Cardiac muscle cell (in vitro differentiated cells and primary cell): ENCODE results near the gene ATP6V1G2. TPM values are rescaled to one million over a fixed set of nuclear protein-coding genes. Genes with fewer than 3 reads are reported as not detected.

Experiments
- DNase-seq, 2 donors: peaks; one replicate each; pipeline versions ENCODE4 v3.0.0 to v3.0.0-alpha.2; 2010 to 2017; ENCODE audit warnings: low read depth in 1 of 2, low spot score in 1 of 2
- H3K27ac ChIP-seq: fragments of 200-600 bp; sonication (generic); 2 replicates; pipeline ENCODE4 v1.5.1; 2016
- H3K27me3 ChIP-seq: fragments of 200-600 bp; sonication (generic); 2 replicates; pipeline ENCODE4 v1.6.0; 2016; ENCODE audit warnings: control low read depth
- H3K36me3 ChIP-seq: fragments of 200-600 bp; sonication (generic); 2 replicates; pipeline ENCODE4 v1.5.1; 2016; ENCODE audit warnings: control low read depth
- H3K4me1 ChIP-seq: fragments of 200-600 bp; sonication (generic); 2 replicates; pipeline ENCODE4 v1.8.1; 2017; ENCODE audit warnings: low read depth, mild to moderate bottlenecking, mixed run types
- H3K4me3 ChIP-seq: fragments of 200-600 bp; sonication (generic); 2 replicates; pipeline ENCODE4 v1.5.1; 2016; ENCODE audit warnings: mild to moderate bottlenecking
- H3K9me3 ChIP-seq: fragments of 200-600 bp; sonication (generic); 2 replicates; pipeline ENCODE4 v1.5.1; 2017; ENCODE audit warnings: low read depth, mild to moderate bottlenecking, control low read depth
- polyA plus RNA-seq: library from polyadenylated mRNA; unstranded; fragments of >200 nt; fragmentation: Nextera tagmentation; extraction: Ambion mirVana; gene quantifications from 2 replicates; pipeline ENCODE4 v1.2.1, GENCODE V29; 2016
- total RNA-seq: library from RNA; depleted of rRNA; stranded (reverse); fragments of >200 nt; gene quantifications from 2 replicates; pipeline ENCODE4 v1.2.3, GENCODE V29; 2016
- TF ChIP-seq, protein P1 (sequence below): IDR thresholded peaks from 2 replicates; pipeline ENCODE4 v1.5.1; 2012; ENCODE audit warnings: low read depth, mild to moderate bottlenecking, low read length

The ATP6V1G2 gene
- total and polyA plus RNA-seq, 2 experiments from 2014 or later, result 28.8 to 32.7 TPM

DNA sequence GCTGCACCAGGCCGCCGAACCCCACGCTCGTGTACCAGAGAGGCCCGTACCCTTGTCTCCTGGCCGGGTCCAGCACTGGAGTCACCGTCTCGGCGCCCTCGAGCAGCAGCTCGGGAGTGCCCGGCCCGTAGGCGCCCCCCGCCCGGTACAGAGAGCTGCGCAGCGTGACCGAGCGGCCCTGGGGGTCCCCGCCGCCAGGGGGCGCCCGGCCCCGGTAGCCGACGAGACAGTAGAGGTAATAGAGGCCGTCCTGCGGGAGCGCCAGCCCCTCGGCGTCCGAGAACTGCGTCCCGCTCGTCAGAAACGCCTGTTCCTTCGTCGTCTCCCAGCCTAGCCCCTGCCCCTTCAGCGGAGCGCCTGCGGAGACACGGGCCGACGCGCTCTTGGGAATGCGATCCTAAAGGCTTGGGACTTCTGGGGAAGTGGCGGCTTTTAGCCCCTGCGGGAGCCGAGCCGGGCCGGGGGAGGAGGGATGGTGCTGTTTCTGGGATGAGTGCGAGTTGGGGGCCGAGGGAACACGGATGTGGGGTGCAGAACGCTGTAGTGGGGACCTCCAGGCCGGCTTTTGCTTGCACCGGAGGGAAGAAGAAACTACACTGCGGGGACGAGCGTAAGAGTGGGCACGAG lies 34.5 kb upstream of the ATP6V1G2 start:
- Histone ChIP-seq H3K4me3 (peak overlapping the region; percentile 54), H3K27me3 (no peaks in the 10 kb centered on the region), H3K9me3 (no peaks in the 10 kb centered on the region), H3K36me3 (no peaks in the 10 kb centered on the region), H3K27ac (peak overlapping the region; percentile 64), H3K4me1 (peaks cover 3% of the 10 kb centered on the region)
- TF ChIP-seq, protein P1, sequence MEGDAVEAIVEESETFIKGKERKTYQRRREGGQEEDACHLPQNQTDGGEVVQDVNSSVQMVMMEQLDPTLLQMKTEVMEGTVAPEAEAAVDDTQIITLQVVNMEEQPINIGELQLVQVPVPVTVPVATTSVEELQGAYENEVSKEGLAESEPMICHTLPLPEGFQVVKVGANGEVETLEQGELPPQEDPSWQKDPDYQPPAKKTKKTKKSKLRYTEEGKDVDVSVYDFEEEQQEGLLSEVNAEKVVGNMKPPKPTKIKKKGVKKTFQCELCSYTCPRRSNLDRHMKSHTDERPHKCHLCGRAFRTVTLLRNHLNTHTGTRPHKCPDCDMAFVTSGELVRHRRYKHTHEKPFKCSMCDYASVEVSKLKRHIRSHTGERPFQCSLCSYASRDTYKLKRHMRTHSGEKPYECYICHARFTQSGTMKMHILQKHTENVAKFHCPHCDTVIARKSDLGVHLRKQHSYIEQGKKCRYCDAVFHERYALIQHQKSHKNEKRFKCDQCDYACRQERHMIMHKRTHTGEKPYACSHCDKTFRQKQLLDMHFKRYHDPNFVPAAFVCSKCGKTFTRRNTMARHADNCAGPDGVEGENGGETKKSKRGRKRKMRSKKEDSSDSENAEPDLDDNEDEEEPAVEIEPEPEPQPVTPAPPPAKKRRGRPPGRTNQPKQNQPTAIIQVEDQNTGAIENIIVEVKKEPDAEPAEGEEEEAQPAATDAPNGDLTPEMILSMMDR, result peak; percentile 96
- peak; percentile 86 to 92 for DNase-seq

DNA sequence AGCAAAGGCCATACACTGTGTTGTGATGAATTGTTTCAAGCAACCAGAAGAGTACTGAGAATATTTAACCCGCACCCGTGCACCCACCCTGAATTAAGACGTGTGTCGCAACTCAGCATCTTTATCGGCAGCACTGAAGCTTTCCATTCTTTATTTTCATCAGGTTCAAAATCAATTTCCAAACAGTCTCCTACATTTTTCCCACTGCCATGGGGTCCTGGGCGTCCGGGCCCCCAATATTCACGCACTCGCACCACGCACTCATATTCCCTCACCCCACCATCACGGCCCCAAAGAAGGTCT lies 34.0 kb upstream of the ATP6V1G2 start:
- TF ChIP-seq, protein P1, result no peak
- no peak overlapping the region for H3K27ac ChIP-seq
- no peaks in the 10 kb centered on the region for H3K9me3 ChIP-seq
- H3K27me3 ChIP-seq, result no peaks in the 10 kb centered on the region
- H3K4me1 ChIP-seq, result peaks cover 3% of the 10 kb centered on the region
- no peaks in the 10 kb centered on the region for H3K36me3 ChIP-seq
- H3K4me3 ChIP-seq, result peak overlapping the region; percentile 54
- DNase-seq, result no peak

DNA sequence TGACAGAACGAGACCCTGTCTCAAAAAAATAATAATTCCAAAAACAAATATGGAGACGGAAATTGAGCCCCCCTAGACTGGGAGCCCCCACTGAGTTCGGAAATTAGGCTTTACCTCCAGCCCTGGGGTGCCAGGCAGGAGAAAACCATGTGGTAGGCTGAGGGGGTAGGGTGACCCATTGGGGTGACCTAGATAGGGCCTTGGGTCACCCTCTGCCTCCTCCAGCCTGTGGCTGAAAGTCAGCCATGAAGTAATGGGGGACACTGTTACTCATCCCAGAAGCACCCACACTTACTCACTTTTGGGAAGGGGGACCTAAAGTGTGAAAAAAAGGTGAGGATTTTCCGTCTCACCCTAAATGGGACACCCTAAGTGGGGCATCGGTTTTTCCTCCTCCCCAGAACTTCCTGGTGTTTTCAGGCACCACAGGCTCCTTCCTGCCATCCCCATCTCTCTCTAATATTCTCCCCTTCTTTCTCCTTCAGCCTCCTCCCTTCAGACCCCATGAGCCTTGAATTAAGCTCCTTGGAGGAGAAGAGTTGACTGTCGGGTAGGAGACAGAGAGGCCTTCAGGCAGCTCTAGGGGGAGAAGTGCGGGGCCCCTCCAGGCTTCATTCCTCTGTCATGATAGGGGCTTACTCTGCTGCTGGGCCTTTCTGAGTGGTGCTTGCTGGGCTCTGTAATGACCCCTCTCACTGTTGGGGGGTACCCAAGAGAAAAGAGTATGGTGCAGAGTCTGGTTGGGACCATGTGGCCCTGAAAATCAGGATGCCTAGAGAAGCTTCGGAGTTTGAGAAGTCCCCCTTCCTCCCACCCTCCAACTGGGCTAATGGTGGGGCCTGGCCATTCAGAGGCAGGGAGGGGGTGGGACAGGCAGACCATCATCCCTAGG lies 33.4 kb upstream of the ATP6V1G2 start:
- no peaks in the 10 kb centered on the region for H3K9me3 ChIP-seq
- DNase-seq, result no peak
- peaks cover 3% of the 10 kb centered on the region for H3K4me1 ChIP-seq
- H3K36me3 ChIP-seq, result no peaks in the 10 kb centered on the region
- TF ChIP-seq, protein P1, result no peak
- H3K27me3 ChIP-seq, result no peaks in the 10 kb centered on the region
- no peak overlapping the region for H3K27ac ChIP-seq
- no peak overlapping the region for H3K4me3 ChIP-seq

DNA sequence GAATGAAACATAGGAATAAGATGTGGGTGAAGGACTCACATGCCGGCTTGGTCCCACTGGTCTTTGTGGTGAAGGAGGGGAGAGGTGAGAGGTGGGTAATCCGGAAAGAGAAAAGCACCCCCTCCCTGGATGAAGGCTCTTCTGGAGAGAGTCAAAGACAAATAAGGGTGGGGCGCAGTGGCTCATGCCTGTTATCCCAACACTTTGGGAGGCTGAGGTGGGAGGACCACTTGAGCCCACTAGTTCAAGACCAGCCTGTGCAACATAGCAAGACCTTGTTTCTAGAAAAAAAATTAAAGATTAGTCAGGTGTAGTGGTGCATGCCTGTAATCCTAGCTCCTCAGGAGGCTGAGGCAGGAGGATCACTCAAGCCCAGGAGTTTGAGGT lies 32.7 kb upstream of the ATP6V1G2 start:
- H3K9me3 ChIP-seq, result no peaks in the 10 kb centered on the region
- no peaks in the 10 kb centered on the region for H3K36me3 ChIP-seq
- H3K27ac ChIP-seq, result no peak overlapping the region
- no peaks in the 10 kb centered on the region for H3K27me3 ChIP-seq
- peaks cover 3% of the 10 kb centered on the region for H3K4me1 ChIP-seq
- H3K4me3 ChIP-seq, result no peak overlapping the region
- TF ChIP-seq, protein P1, result no peak
- DNase-seq, result no peak

DNA sequence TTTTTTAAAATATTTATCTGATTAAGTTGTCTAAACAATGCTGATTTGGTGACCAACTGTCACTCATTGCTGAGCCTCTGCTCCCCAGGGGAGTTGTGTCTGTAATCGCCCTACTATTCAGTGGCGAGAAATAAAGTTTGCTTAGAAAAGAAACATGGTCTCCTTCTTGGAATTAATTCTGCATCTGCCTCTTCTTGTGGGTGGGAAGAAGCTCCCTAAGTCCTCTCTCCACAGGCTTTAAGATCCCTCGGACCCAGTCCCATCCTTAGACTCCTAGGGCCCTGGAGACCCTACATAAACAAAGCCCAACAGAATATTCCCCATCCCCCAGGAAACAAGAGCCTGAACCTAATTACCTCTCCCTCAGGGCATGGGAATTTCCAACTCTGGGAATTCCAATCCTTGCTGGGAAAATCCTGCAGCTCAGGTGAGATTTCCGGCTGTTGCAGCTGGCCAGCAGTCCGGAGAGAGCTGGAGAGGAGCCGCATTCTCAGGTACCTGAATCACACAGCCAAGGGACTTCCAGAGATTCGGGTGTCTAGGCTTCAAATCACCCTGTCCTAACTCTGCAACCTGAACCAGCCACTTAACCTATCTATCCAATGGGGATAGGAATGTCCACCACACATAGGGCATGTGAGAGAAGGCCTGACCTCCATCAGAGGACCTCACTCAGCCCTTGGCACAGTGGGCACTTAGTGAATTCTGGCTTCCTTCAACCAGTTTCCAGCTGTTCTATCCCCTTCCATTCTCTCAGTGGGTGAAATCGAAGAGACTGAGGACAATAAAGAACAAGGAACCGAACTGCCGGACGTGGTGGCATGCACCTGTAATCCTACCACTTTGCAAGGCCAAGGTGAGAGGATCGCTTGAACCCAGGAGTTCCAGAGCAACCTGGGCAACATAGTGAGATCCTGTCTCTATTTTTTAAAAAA lies 32.0 kb upstream of the ATP6V1G2 start:
- H3K9me3 ChIP-seq, result no peaks in the 10 kb centered on the region
- DNase-seq, result no peak
- H3K4me1 ChIP-seq, result peaks cover 3% of the 10 kb centered on the region
- no peak overlapping the region for H3K4me3 ChIP-seq
- H3K36me3 ChIP-seq, result no peaks in the 10 kb centered on the region
- TF ChIP-seq, protein P1, result no peak
- no peaks in the 10 kb centered on the region for H3K27me3 ChIP-seq
- H3K27ac ChIP-seq, result no peak overlapping the region
